WERI-Rb-1 (cell line): ENCODE results near the gene ZDHHC11.
"Not testable (repeated sequence)": the region's sequence is repeated elsewhere in the genome, so short reads cannot be mapped to it uniquely, and the experiment has no call there.

Experiments
- DNase-seq: peaks from one replicate; pipeline ENCODE4 v3.0.0-alpha.2; 2020
- H3K27ac ChIP-seq: fragments of 250-450 bp; sonication (Bioruptor Pico); 2 replicates; pipeline ENCODE4 v1.5.1; 2020; ENCODE audit warnings: mild to moderate bottlenecking, moderate library complexity
- H3K27me3 ChIP-seq: fragments of 250-450 bp; sonication (Bioruptor Pico); 2 replicates; pipeline ENCODE4 v1.5.1; 2021; ENCODE audit warnings: mild to moderate bottlenecking, low read depth, moderate library complexity; ENCODE audit not compliant: insufficient read depth, severe bottlenecking
- H3K36me3 ChIP-seq: fragments of 250-450 bp; sonication (Bioruptor Pico); 2 replicates; pipeline ENCODE4 v1.5.1; 2020; ENCODE audit warnings: mild to moderate bottlenecking, moderate library complexity
- H3K4me3 ChIP-seq: 2 replicates; pipeline ENCODE4 v1.5.1; 2011; ENCODE audit warnings: low read depth, mild to moderate bottlenecking, control low read depth, low read length
- H3K9me3 ChIP-seq: fragments of 250-450 bp; sonication (Bioruptor Pico); 2 replicates; pipeline ENCODE4 v1.5.1; 2021; ENCODE audit warnings: mild to moderate bottlenecking, moderate library complexity; ENCODE audit not compliant: severe bottlenecking
- CTCF ChIP-seq: IDR thresholded peaks from 2 replicates; pipeline ENCODE4 v1.5.1; 2011; ENCODE audit warnings: low read depth, mild to moderate bottlenecking, control low read depth, inconsistent platforms, low read length

ZDHHC11 gene

GRCh38 chr5:766666-767431 lies 83.9 kb downstream of the ZDHHC11 start:
- no peak for TF ChIP-seq CTCF

GRCh38 chr5:765948-766631 lies 84.7 kb downstream of the ZDHHC11 start:
- Histone ChIP-seq H3K9me3 (peaks cover 13% of the 10 kb centered on the region), H3K4me3 (no peak overlapping the region), H3K36me3 (no peaks in the 10 kb centered on the region), H3K27me3 (peaks cover 18% of the 10 kb centered on the region), H3K27ac (no peak overlapping the region)
- DNase-seq, result no peak
- TF ChIP-seq CTCF, result no peak

More at GRCh38 chr5:766666-767431, 83.9 kb downstream of the ZDHHC11 start:
- H3K27me3 ChIP-seq, result peaks cover 18% of the 10 kb centered on the region
- no peak overlapping the region for H3K27ac ChIP-seq
- DNase-seq, result no peak
- H3K36me3 ChIP-seq, result no peaks in the 10 kb centered on the region
- H3K9me3 ChIP-seq, result peaks cover 10% of the 10 kb centered on the region
- H3K4me3 ChIP-seq, result no peak overlapping the region

- H3K36me3 ChIP-seq, result no peaks in the 10 kb centered on the region
- TF ChIP-seq CTCF, result no peak
- peaks cover 13% of the 10 kb centered on the region for H3K9me3 ChIP-seq
- H3K27me3 ChIP-seq, result peaks cover 15% of the 10 kb centered on the region
- no peak overlapping the region for H3K4me3 ChIP-seq
- H3K27ac ChIP-seq, result no peak overlapping the region
- no peak for DNase-seq
These were observed 86.6 kb downstream of the ZDHHC11 start for GRCh38 chr5:763998-764781.

- Histone ChIP-seq H3K27me3 (peaks cover 15% of the 10 kb centered on the region), H3K27ac (no peak overlapping the region), H3K9me3 (peaks cover 13% of the 10 kb centered on the region), H3K4me3 (no peak overlapping the region), H3K36me3 (no peaks in the 10 kb centered on the region)
- no peak for DNase-seq
- no peak for TF ChIP-seq CTCF
These were observed 87.4 kb downstream of the ZDHHC11 start for GRCh38 chr5:763397-763796.

- H3K36me3 ChIP-seq, H3K27ac ChIP-seq, DNase-seq, H3K4me3 ChIP-seq: not testable (repeated sequence)
- H3K27me3 ChIP-seq, result peaks cover 15% of the 10 kb centered on the region
- H3K9me3 ChIP-seq, result peaks cover 13% of the 10 kb centered on the region
These were observed 87.8 kb downstream of the ZDHHC11 start for GRCh38 chr5:762996-763395.
